SK-N-SH treated with all-trans-retinoic acid at 6 μM for 48 hours (cell line): ENCODE results near the gene USP48.

Source experiments
- ATAC-seq: fragments of 200-7000 bp; cut with Tn5 transposase; 3 replicates; pipeline ENCODE4 v1.9.1; 2020; ENCODE audit warnings: mild to moderate bottlenecking, moderate library complexity
- ARNTL ChIP-seq: fragments of 450-650 bp; formaldehyde crosslinking; IDR thresholded peaks from 2 replicates; pipeline ENCODE4 v1.5.0; 2020; ENCODE audit warnings: low read depth, mild to moderate bottlenecking, moderate library complexity, borderline replicate concordance
- BACH2 ChIP-seq: fragments of 250-450 bp; sonication (Bioruptor Pico); IDR thresholded peaks from 2 replicates; pipeline ENCODE4 v1.9.0; 2021; ENCODE audit warnings: mild to moderate bottlenecking, borderline replicate concordance
- CREB5 ChIP-seq: fragments of 250-450 bp; sonication (Bioruptor Pico); IDR thresholded peaks from 2 replicates; pipeline ENCODE4 v1.5.1; 2020; ENCODE audit warnings: low read depth, mild to moderate bottlenecking, moderate library complexity
- CSDC2 ChIP-seq: fragments of 250-450 bp; sonication (Bioruptor Pico); IDR thresholded peaks from 2 replicates; pipeline ENCODE4 v1.5.0; 2020; ENCODE audit warnings: mild to moderate bottlenecking, moderate library complexity
- CSRNP3 ChIP-seq: fragments of 250-450 bp; sonication (Bioruptor Pico); IDR thresholded peaks from 2 replicates; pipeline ENCODE4 v1.5.1; 2021; ENCODE audit warnings: mild to moderate bottlenecking, moderate library complexity
- ESRRG ChIP-seq: fragments of 250-450 bp; sonication (Bioruptor Pico); IDR thresholded peaks from 2 replicates; pipeline ENCODE4 v1.6.1; 2021; ENCODE audit warnings: mild to moderate bottlenecking
- ISL1 ChIP-seq: fragments of 250-450 bp; sonication (Bioruptor Pico); IDR thresholded peaks from 2 replicates; pipeline ENCODE4 v2.1.2; 2022; ENCODE audit warnings: mild to moderate bottlenecking, moderate library complexity
- OSR1 ChIP-seq: fragments of 250-450 bp; sonication (Bioruptor Pico); IDR thresholded peaks from 2 replicates; pipeline ENCODE4 v1.8.0; 2022; ENCODE audit warnings: moderate library complexity, mild to moderate bottlenecking, inconsistent platforms
- POU6F1 ChIP-seq: fragments of 250-450 bp; sonication (Bioruptor Pico); IDR thresholded peaks from 2 replicates; pipeline ENCODE4 v1.8.0; 2021; ENCODE audit warnings: low read depth, mild to moderate bottlenecking, moderate library complexity, borderline replicate concordance
- RARB ChIP-seq: fragments of 250-450 bp; sonication (Bioruptor Pico); IDR thresholded peaks from 2 replicates; pipeline ENCODE4 v1.8.0; 2021; ENCODE audit warnings: mild to moderate bottlenecking, moderate library complexity
- TOX ChIP-seq: fragments of 250-450 bp; sonication (Bioruptor Pico); IDR thresholded peaks from 2 replicates; pipeline ENCODE4 v1.8.0; 2021; ENCODE audit warnings: mild to moderate bottlenecking, moderate library complexity, borderline replicate concordance
- TSHZ2 ChIP-seq: fragments of 250-450 bp; sonication (Bioruptor Pico); IDR thresholded peaks from 2 replicates; pipeline ENCODE4 v1.5.0; 2020; ENCODE audit warnings: mild to moderate bottlenecking, moderate library complexity
- ZC3H10 ChIP-seq: fragments of 250-450 bp; sonication (Bioruptor Pico); IDR thresholded peaks from 2 replicates; pipeline ENCODE4 v1.5.1; 2021; ENCODE audit warnings: mild to moderate bottlenecking, moderate library complexity
- ZFP3 ChIP-seq: fragments of 250-450 bp; sonication (Bioruptor Pico); IDR thresholded peaks from 2 replicates; pipeline ENCODE4 v1.5.0; 2020; ENCODE audit warnings: mild to moderate bottlenecking, moderate library complexity
- ZNF70 ChIP-seq: fragments of 450-650 bp; formaldehyde crosslinking; IDR thresholded peaks from 2 replicates; pipeline ENCODE4 v1.5.0; 2020; ENCODE audit warnings: mild to moderate bottlenecking, moderate library complexity
- ZNF8 ChIP-seq: fragments of 450-650 bp; formaldehyde crosslinking; IDR thresholded peaks from 2 replicates; pipeline ENCODE4 v1.5.0; 2020; ENCODE audit warnings: mild to moderate bottlenecking, moderate library complexity

Gene USP48

GRCh38 chr1:21743476-21743875 lies 39.5 kb downstream of the USP48 start:
- no peak for ATAC-seq
- TF ChIP-seq ESRRG (CRISPR knock-in tag) (no peak), BACH2 (CRISPR knock-in tag) (no peak)

GRCh38 chr1:21742578-21742977 lies 40.4 kb downstream of the USP48 start:
- ATAC-seq: no peak
- TF ChIP-seq CSDC2 (CRISPR knock-in tag) (no peak), TOX (CRISPR knock-in tag) (no peak), CSRNP3 (CRISPR knock-in tag) (no peak), ISL1 (no peak), OSR1 (no peak), ZNF70 (CRISPR knock-in tag) (no peak), ARNTL (CRISPR knock-in tag) (no peak)

- no peak for ATAC-seq
- TF ChIP-seq ZNF8: no peak
- TF ChIP-seq POU6F1 (CRISPR knock-in tag): no peak
- TF ChIP-seq OSR1: no peak
- TF ChIP-seq ARNTL (CRISPR knock-in tag): no peak
- no peak for TF ChIP-seq CSRNP3 (CRISPR knock-in tag)
- no peak for TF ChIP-seq TSHZ2
- TF ChIP-seq ZC3H10 (CRISPR knock-in tag): no peak
These were observed 41.7 kb downstream of the USP48 start for GRCh38 chr1:21741206-21741605.

- no peak for TF ChIP-seq ESRRG (CRISPR knock-in tag)
- TF ChIP-seq, all 23 proteins: peak for 0
- no peak for ATAC-seq
These were observed 46.1 kb downstream of the USP48 start for GRCh38 chr1:21736876-21737275.

GRCh38 chr1:21736011-21736410 lies 46.9 kb downstream of the USP48 start:
- no peak for TF ChIP-seq TSHZ2
- no peak for TF ChIP-seq ZNF70 (CRISPR knock-in tag)
- ATAC-seq: no peak

- no peak for TF ChIP-seq CREB5 (CRISPR knock-in tag)
- no peak for TF ChIP-seq ZFP3 (CRISPR knock-in tag)
- no peak for TF ChIP-seq ARNTL (CRISPR knock-in tag)
- no peak for TF ChIP-seq ZC3H10 (CRISPR knock-in tag)
- TF ChIP-seq ISL1: no peak
- TF ChIP-seq CSDC2 (CRISPR knock-in tag): no peak
- TF ChIP-seq CSRNP3 (CRISPR knock-in tag): no peak
- TF ChIP-seq RARB (CRISPR knock-in tag): no peak
- no peak for ATAC-seq
These were observed 48.4 kb downstream of the USP48 start for GRCh38 chr1:21734526-21734925.
